Osteoblast (primary cell): ENCODE measurements around the gene RPL36AL. TPM values are rescaled to one million over a fixed set of nuclear protein-coding genes. Genes with fewer than 3 reads are reported as not detected.
"Not testable (repeated sequence)": the region's sequence is repeated elsewhere in the genome, so short reads cannot be mapped to it uniquely, and the experiment has no call there.

ENCODE experiments used
- DNase-seq: peaks from one replicate; pipeline ENCODE4 v3.0.0; 2011; ENCODE audit warnings: low spot score, mixed read lengths; ENCODE audit not compliant: insufficient read length; ENCODE audit errors: missing footprints
- H2AFZ ChIP-seq: 2 replicates; pipeline ENCODE4 v1.6.0; 2011; ENCODE audit warnings: mild to moderate bottlenecking, low read length
- H3K27ac ChIP-seq: 2 replicates; pipeline ENCODE4 v1.5.1; 2011; ENCODE audit warnings: mild to moderate bottlenecking, low read depth, low read length, moderate library complexity
- H3K27me3 ChIP-seq: 2 replicates; pipeline ENCODE4 v1.6.0; 2012; ENCODE audit warnings: mild to moderate bottlenecking, control low read depth, inconsistent platforms, low read length, moderate library complexity; ENCODE audit not compliant: insufficient read depth
- H3K36me3 ChIP-seq: 2 replicates; pipeline ENCODE4 v1.5.1; 2011; ENCODE audit warnings: mild to moderate bottlenecking, low read length, control low read depth, moderate library complexity; ENCODE audit not compliant: insufficient read depth
- H3K4me1 ChIP-seq: 2 replicates; pipeline ENCODE4 v1.5.1; 2011; ENCODE audit warnings: mild to moderate bottlenecking, low read length, control low read depth, moderate library complexity; ENCODE audit not compliant: insufficient read depth
- H3K4me2 ChIP-seq: 2 replicates; pipeline ENCODE4 v1.6.0; 2011; ENCODE audit warnings: mild to moderate bottlenecking, low read length; ENCODE audit not compliant: insufficient read depth
- H3K4me3 ChIP-seq: fragments of 200-600 bp; sonication (generic); 3 replicates; pipeline ENCODE4 v1.5.1; 2012; ENCODE audit warnings: mild to moderate bottlenecking, low read length, inconsistent platforms; ENCODE audit not compliant: insufficient read depth
- H3K79me2 ChIP-seq: 2 replicates; pipeline ENCODE4 v1.6.0; 2012; ENCODE audit warnings: mild to moderate bottlenecking, low read length, control low read depth, inconsistent platforms; ENCODE audit not compliant: insufficient read depth
- H3K9me3 ChIP-seq: 2 replicates; pipeline ENCODE4 v1.5.1; 2011; ENCODE audit warnings: low read depth, low read length, control low read depth
- H4K20me1 ChIP-seq: 2 replicates; pipeline ENCODE4 v1.6.0; 2012; ENCODE audit warnings: mild to moderate bottlenecking, low read length, control low read depth; ENCODE audit not compliant: insufficient read depth
- total RNA-seq: library from RNA; depleted of rRNA; stranded (reverse); fragments of >200 nt; gene quantifications from 2 replicates; pipeline ENCODE4 v1.2.3, GENCODE V29; 2012
- TF ChIP-seq, protein P1 (sequence below): IDR thresholded peaks from 2 replicates; pipeline ENCODE4 v1.5.1; 2011; ENCODE audit warnings: mild to moderate bottlenecking, low read depth, low read length, moderate library complexity; ENCODE audit errors: extremely low read depth

Gene RPL36AL
- 181 and 192 TPM in 2 replicates for total RNA-seq

DNA sequence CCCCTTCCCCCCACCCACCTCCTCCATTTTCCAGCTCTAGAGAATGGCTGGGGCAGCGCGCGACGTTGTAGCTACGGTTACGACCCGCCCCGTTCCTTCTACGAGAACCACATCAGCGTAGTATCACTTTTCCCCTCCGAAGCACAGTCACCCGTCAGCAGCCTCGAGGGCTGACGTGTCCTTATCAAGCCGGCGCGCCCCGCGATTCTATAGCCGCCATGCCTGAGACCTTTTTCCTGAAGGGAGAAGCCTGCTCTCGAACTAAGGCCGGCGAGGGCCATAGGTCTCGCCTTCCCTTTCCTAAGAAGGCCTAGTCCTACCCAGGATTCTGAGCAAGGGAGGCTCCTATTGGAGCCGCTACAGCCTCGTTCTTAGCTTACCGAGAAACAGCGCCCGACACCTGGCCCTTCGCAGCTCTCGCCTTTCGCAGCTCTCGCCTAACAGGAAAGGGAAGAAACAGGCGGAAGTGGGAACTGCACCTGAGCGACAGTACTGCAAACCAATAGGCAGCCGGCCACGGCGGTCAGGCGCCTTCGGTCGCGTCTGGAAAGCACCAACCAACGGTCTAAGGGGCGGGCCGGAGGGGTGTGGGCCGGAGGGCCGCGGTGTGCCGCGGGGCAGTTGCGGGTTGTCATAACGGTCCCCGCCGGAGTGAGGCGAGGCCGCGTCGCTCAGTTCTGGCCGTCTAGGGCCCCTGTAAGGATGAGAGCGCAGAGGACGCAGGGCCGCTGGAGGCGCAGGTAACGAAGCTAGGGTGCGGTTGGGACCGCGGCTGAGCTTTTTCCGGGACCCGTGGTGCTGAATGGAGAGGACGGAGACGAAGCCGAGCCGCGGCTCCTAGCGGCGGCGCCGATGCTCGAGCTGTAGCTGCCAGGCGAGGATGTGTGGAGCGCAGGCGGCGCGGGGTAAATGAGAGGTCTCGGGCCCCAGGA, at the start of gene RPL36AL, which contains the start of gene MGAT2:
TSS of gene RPL36AL (minus strand) at position 445 of the 932 bp plus-strand sequence. CDS start 1,522 bp downstream, outside the sequence.
TSS of gene MGAT2 (plus strand) at position 618 of the 932 bp plus-strand sequence. CDS start 470 bp downstream, outside the sequence.
- Histone ChIP-seq H3K36me3 (peaks cover 23% of the 10 kb centered on the region), H4K20me1 (peaks cover 29% of the 10 kb centered on the region), H3K27me3 (no peaks in the 10 kb centered on the region), H3K79me2 (peaks cover 61% of the 10 kb centered on the region), H3K9me3 (no peaks in the 10 kb centered on the region), H3K4me3 (peak within 1 kb of the TSS; percentile 96), H3K4me2 (peak within 1 kb of the TSS; percentile 92), H2AFZ (peak within 1 kb of the TSS; percentile 96), H3K27ac (peak within 1 kb of the TSS; percentile 98), H3K4me1 (peaks cover 53% of the 10 kb centered on the region)
- TF ChIP-seq, protein P1, sequence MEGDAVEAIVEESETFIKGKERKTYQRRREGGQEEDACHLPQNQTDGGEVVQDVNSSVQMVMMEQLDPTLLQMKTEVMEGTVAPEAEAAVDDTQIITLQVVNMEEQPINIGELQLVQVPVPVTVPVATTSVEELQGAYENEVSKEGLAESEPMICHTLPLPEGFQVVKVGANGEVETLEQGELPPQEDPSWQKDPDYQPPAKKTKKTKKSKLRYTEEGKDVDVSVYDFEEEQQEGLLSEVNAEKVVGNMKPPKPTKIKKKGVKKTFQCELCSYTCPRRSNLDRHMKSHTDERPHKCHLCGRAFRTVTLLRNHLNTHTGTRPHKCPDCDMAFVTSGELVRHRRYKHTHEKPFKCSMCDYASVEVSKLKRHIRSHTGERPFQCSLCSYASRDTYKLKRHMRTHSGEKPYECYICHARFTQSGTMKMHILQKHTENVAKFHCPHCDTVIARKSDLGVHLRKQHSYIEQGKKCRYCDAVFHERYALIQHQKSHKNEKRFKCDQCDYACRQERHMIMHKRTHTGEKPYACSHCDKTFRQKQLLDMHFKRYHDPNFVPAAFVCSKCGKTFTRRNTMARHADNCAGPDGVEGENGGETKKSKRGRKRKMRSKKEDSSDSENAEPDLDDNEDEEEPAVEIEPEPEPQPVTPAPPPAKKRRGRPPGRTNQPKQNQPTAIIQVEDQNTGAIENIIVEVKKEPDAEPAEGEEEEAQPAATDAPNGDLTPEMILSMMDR: peak; percentile 17
- DNase-seq: peak; percentile 99

DNA sequence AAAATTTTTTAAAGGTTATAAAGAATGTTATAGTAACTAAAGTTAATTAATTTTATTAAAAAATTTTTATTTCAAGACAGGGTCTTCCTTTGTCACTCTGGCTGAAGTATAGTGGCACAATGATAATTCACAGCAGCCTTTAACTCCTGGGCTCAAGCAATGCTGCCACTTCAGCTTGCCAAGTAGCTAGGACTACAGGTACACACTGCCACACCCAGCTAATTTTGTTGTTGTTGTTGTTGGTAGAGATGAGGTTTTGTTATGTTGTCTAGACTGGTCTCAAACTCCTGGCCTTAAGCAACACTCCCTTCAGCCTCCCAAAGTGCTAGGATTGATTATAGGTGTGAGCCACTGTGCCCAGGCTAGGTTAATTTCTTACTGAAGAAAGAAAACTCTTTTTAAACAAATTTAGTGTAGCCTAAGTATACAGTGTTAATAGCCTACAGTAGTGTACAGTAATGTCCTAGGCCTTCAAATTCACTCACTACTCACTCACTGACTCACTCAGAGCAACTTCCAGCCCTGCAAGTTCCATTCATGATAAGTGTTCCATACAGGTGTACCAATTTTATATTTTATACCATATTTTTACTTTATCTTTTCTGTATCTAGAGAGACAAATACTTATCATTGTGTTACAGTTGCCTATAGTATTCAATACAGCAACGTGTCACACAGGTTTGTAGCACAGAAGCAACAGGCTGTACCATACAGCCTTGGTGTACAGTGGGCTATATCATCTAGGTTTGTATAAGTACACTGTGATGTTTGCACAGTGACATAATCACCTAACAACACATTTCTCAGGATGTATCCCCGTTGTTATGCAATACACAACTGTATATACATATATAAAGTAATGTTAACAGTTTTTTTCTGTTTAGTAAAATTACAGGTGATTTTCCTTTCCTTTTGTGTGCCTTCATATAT, 39.4 kb upstream of the RPL36AL start:
- no peak overlapping the region for H3K4me2 ChIP-seq
- H3K4me3 ChIP-seq: no peak overlapping the region
- no peaks in the 10 kb centered on the region for H3K9me3 ChIP-seq
- TF ChIP-seq, protein P1: no peak
- H3K79me2 ChIP-seq: no peaks in the 10 kb centered on the region
- H3K36me3 ChIP-seq: no peaks in the 10 kb centered on the region
- no peak overlapping the region for H3K27ac ChIP-seq
- H2AFZ ChIP-seq: no peak overlapping the region
- DNase-seq: no peak
- no peaks in the 10 kb centered on the region for H3K4me1 ChIP-seq
- H4K20me1 ChIP-seq: no peaks in the 10 kb centered on the region
- H3K27me3 ChIP-seq: no peaks in the 10 kb centered on the region

DNA sequence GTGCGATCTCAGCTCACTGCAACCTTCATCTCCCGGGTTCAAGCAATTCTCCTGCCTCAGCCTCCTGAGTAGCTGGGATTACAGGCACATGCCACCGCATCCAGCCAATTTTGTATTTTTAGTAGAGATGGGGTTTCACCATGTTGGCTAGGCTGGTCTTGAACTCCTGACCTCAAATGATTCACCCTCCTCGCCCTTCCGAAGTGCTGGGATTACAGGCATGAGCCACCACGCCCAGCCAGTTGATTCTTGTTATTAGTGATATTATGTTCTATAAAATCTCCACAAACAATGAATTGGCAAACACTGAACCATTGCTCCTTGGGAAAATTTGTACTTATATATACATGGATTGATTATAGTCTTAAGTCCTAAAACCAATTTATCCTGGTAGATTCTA, 37.1 kb upstream of the RPL36AL start:
- H3K4me2 ChIP-seq, H2AFZ ChIP-seq, H3K9me3 ChIP-seq, H3K4me3 ChIP-seq, H3K27ac ChIP-seq, H3K4me1 ChIP-seq, H3K36me3 ChIP-seq, H4K20me1 ChIP-seq, H3K79me2 ChIP-seq, DNase-seq, H3K27me3 ChIP-seq: not testable (repeated sequence)

DNA sequence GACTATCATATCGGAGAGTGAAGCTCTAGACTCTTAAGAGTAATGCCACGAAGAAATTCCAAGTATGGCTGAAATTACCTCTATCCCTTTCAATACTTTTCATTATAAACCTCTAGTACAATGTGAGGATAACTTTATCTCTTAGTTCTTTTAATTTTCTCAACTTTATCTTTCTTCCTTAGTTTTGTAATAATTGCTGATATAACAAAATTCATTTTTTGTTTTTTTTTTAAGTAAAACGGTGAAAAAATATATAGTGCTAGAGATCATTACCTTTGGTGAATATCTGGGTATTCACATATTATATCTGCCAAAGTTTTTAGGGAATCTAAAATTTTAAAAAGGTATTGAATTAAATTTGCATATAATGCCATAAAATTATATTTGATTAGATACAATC, 34.1 kb upstream of the RPL36AL start:
- no peaks in the 10 kb centered on the region for H3K27me3 ChIP-seq
- no peak overlapping the region for H2AFZ ChIP-seq
- no peaks in the 10 kb centered on the region for H3K9me3 ChIP-seq
- no peaks in the 10 kb centered on the region for H3K4me1 ChIP-seq
- DNase-seq: no peak
- H3K4me2 ChIP-seq: no peak overlapping the region
- no peaks in the 10 kb centered on the region for H4K20me1 ChIP-seq
- TF ChIP-seq, protein P1: no peak
- no peaks in the 10 kb centered on the region for H3K36me3 ChIP-seq
- no peak overlapping the region for H3K27ac ChIP-seq
- H3K4me3 ChIP-seq: no peak overlapping the region
- no peaks in the 10 kb centered on the region for H3K79me2 ChIP-seq
